Common myeloid progenitor, CD34-positive (primary cell): ENCODE data around the gene WIPF3.

Experiments
- CTCF ChIA-PET: fragments of 350-600 bp; sonication (Branson Sonifier 250); formaldehyde crosslinking; loops from one replicate; lab custom pipeline; 2021; ENCODE audit warnings: antibody characterized with exemption; lab: Charles Lee
- POLR2A ChIA-PET: fragments of 350-600 bp; sonication (Branson Sonifier 250); formaldehyde crosslinking; loops from one replicate; lab custom pipeline; 2021; ENCODE audit warnings: antibody characterized with exemption; lab: Charles Lee
- DNase-seq, 3 donors: peaks; one replicate each; pipeline versions ENCODE4 v3.0.0 to v3.0.0-alpha.2; 2013
- H3K27ac ChIP-seq, 2 experiments: 1 replicate in 1 of 2; 2 replicates in 1 of 2; pipeline ENCODE4 v1.7.0; 2013; ENCODE audit warnings: inconsistent platforms in 2 of 2, low read length in 2 of 2, mild to moderate bottlenecking in 2 of 2, low read depth in 1 of 2, moderate library complexity in 1 of 2; ENCODE audit not compliant: severe bottlenecking in 2 of 2, insufficient read depth in 1 of 2, poor library complexity in 1 of 2
- H3K27me3 ChIP-seq, 5 experiments: replicated peaks in 2 of 5; 1 replicate in 3 of 5; 2 replicates in 2 of 5; pipeline versions ENCODE4 v1.6.1 to v1.7.0; 2013; ENCODE audit warnings: low read length in 4 of 5, mild to moderate bottlenecking in 2 of 5, moderate library complexity in 2 of 5, inconsistent platforms in 1 of 5; ENCODE audit not compliant: insufficient read depth in 5 of 5, control insufficient read depth in 4 of 5
- H3K36me3 ChIP-seq, 4 experiments: 1 replicate in 2 of 4; 2 replicates in 2 of 4; pipeline versions ENCODE4 v1.6.1 to v1.7.0; 2013; ENCODE audit warnings: low read length in 3 of 4, control low read depth in 1 of 4, mild to moderate bottlenecking in 1 of 4; ENCODE audit not compliant: control insufficient read depth in 4 of 4, insufficient read depth in 4 of 4
- H3K4me1 ChIP-seq, 4 experiments: 1 replicate in 3 of 4; 2 replicates in 1 of 4; pipeline versions ENCODE4 v1.6.1 to v1.7.1; 2013; ENCODE audit warnings: low read length in 3 of 4, mild to moderate bottlenecking in 3 of 4, control low read depth in 1 of 4, inconsistent platforms in 1 of 4, moderate library complexity in 1 of 4; ENCODE audit not compliant: control insufficient read depth in 4 of 4, insufficient read depth in 4 of 4; ENCODE audit errors: control extremely low read depth in 1 of 4
- H3K4me3 ChIP-seq, 7 experiments: 1 replicate in 4 of 7; 2 replicates in 3 of 7; pipeline versions ENCODE4 v1.5.1 to v1.7.0; 2013; ENCODE audit warnings: mild to moderate bottlenecking in 7 of 7, low read length in 6 of 7, moderate library complexity in 6 of 7, inconsistent platforms in 2 of 7, low read depth in 2 of 7, control low read depth in 1 of 7; ENCODE audit not compliant: insufficient read depth in 4 of 7, control insufficient read depth in 1 of 7; ENCODE audit errors: extremely low read depth in 1 of 7
- H3K9me3 ChIP-seq, 5 experiments: 1 replicate in 4 of 5; 2 replicates in 1 of 5; pipeline versions ENCODE4 v1.6.1 to v1.7.1; 2013; ENCODE audit warnings: low read length in 4 of 5, mild to moderate bottlenecking in 2 of 5, inconsistent platforms in 1 of 5, low read depth in 1 of 5, moderate library complexity in 1 of 5; ENCODE audit not compliant: control insufficient read depth in 4 of 5, insufficient read depth in 2 of 5; ENCODE audit errors: control extremely low read depth in 1 of 5
- WGBS: methylation state at CpG from one replicate; pipeline ENCODE4 v1.1.5; 2013; ENCODE audit not compliant: insufficient coverage; 5-methylcytosine and 5-hydroxymethylcytosine counted together

WIPF3 gene

DNA sequence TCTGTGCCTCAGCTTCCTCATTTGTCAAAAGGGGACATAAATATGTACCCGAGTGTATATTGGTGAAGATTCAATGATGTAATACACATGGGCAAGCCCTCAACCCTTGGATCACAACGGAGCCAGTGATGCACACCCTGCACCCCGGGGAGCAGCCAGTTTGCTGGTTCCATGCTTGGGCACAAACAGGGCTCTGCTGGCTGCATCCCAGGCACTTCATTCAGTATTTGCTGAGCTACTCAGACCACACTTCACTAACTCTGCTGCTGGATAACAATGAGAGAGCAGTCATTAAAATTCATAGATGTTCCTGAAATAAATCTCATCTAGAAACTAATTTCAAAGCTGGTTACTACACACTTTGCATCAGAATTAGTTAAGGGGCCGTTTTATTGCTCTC lies 111.3 kb downstream of the WIPF3 start:
- 90% methylated on average over 2 of the region's 4 CpGs for WGBS
- no peaks in the 10 kb centered on the region for H3K27me3 ChIP-seq
- H3K4me1 ChIP-seq = peaks cover 0 to 6% (median 3%) of the 10 kb centered on the region in 4 experiments
- DNase-seq = no peak
- H3K27ac ChIP-seq = no peak overlapping the region
- no peak overlapping the region for H3K4me3 ChIP-seq
- ChIA-PET POLR2A (no interaction called here), CTCF (interaction anchor here (1.2 to 2.2 kb wide), 4 partner anchors 9 to 170 kb away, joined by 3 to 12 read pairs (median 5); no protein-coding TSS in a partner anchor)
- H3K36me3 ChIP-seq = peaks cover 3 to 29% (median 12%) of the 10 kb centered on the region in 4 experiments
- no peaks in the 10 kb centered on the region for H3K9me3 ChIP-seq

GRCh38 chr7:29918850-29919249 lies 112.5 kb downstream of the WIPF3 start:
- no peak for DNase-seq
- ChIA-PET POLR2A (no interaction called here), CTCF (interaction anchor here (1.5 to 2.2 kb wide), 3 partner anchors 10 to 40 kb away, joined by 3 to 12 read pairs (median 5); no protein-coding TSS in a partner anchor)
- no peak overlapping the region for H3K4me3 ChIP-seq
- no peaks in the 10 kb centered on the region for H3K9me3 ChIP-seq
- peaks cover 0 to 6% (median 3%) of the 10 kb centered on the region in 4 experiments for H3K4me1 ChIP-seq
- WGBS = 98% methylated on average over 4 of the region's 4 CpGs
- no peaks in the 10 kb centered on the region for H3K27me3 ChIP-seq
- peaks cover 6 to 40% (median 19%) of the 10 kb centered on the region in 4 experiments for H3K36me3 ChIP-seq
- H3K27ac ChIP-seq = no peak overlapping the region

GRCh38 chr7:29919790-29920189 lies 113.5 kb downstream of the WIPF3 start:
- no peak overlapping the region for H3K27ac ChIP-seq
- no peak for DNase-seq
- peaks cover 6 to 46% (median 25%) of the 10 kb centered on the region in 4 experiments for H3K36me3 ChIP-seq
- H3K27me3 ChIP-seq = no peaks in the 10 kb centered on the region
- no peaks in the 10 kb centered on the region for H3K9me3 ChIP-seq
- H3K4me3 ChIP-seq = no peak overlapping the region
- POLR2A ChIA-PET = no interaction called here
- WGBS = 83% methylated on average over 1 of the region's 5 CpGs
- peaks cover 0 to 6% (median 3%) of the 10 kb centered on the region in 4 experiments for H3K4me1 ChIP-seq
- CTCF ChIA-PET = interaction anchor here (1.5 to 7.8 kb wide), 10 partner anchors 11 to 644 kb away, joined by 4 to 119 read pairs (median 8); no protein-coding TSS in a partner anchor

GRCh38 chr7:29920491-29920890 lies 114.2 kb downstream of the WIPF3 start:
- Histone ChIP-seq H3K4me1 (peaks cover 0 to 5% (median 2%) of the 10 kb centered on the region in 4 experiments), H3K36me3 (peaks cover 6 to 48% (median 27%) of the 10 kb centered on the region in 4 experiments), H3K27me3 (no peaks in the 10 kb centered on the region), H3K4me3 (no peak overlapping the region), H3K9me3 (no peaks in the 10 kb centered on the region), H3K27ac (no peak overlapping the region)
- DNase-seq = no peak
- POLR2A ChIA-PET = no interaction called here
- CTCF ChIA-PET = interaction anchor here (0.7 to 7.8 kb wide), 20 partner anchors 12 to 643 kb away, joined by 3 to 119 read pairs (median 6); no protein-coding TSS in a partner anchor
- 100% methylated on average over 2 of the region's 5 CpGs for WGBS

GRCh38 chr7:29921404-29922010 lies 115.2 kb downstream of the WIPF3 start:
- DNase-seq = peak; percentile 73 to 80 (median 75)
- no peak overlapping the region for H3K4me3 ChIP-seq
- no peak overlapping the region for H3K27ac ChIP-seq
- CTCF ChIA-PET = interaction anchor here (0.6 to 7.8 kb wide), 30 partner anchors 9 to 642 kb away, joined by 3 to 119 read pairs (median 4); no protein-coding TSS in a partner anchor
- H3K36me3 ChIP-seq = peaks cover 6 to 53% (median 30%) of the 10 kb centered on the region in 4 experiments
- 86% methylated on average over 1 of the region's 4 CpGs for WGBS
- H3K27me3 ChIP-seq = no peaks in the 10 kb centered on the region
- no peaks in the 10 kb centered on the region for H3K9me3 ChIP-seq
- H3K4me1 ChIP-seq = no peaks in the 10 kb centered on the region
- POLR2A ChIA-PET = interaction anchor here (1.6 kb wide), 1 partner anchor 43 kb away, joined by 3 read pairs; no protein-coding TSS in a partner anchor

DNA sequence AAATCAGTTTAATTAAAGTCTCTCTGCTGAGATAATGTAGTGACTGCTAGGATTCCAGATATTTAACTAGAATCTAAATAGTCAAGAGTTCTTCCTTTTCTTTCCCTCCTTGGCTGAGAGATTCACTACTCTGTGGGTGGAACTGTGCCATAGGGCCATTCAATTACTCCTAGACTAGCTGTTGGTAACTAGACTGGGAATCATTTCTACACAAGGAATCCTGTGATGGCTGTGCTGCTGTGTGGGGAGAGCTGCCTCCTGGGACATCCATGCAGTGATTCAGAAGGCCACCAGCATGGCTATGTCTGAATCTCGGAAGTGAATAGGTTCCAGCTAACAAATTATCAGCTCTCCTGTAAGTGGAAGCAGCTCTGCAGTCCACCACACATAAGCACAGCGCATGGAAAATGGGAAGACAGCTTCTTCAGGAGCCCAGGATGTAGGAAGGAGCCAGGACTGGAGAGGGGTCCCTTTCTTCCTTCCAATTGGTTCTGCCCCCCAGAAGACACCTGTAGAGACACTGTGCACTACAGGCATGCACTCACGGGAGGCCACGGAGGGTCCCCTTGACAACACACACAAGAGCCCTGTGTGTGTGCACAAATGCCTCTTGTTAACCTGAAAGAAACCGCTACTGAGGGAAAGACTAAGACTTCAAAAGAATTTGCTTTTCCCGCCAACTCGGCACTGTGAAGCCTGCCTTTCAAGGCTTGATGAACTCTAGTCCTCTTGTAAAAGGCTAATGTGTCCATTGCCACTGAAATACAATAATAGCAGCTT lies 116.8 kb downstream of the WIPF3 start:
- CTCF ChIA-PET = interaction anchor here (0.6 to 7.8 kb wide), 14 partner anchors 9 to 176 kb away, joined by 3 to 119 read pairs (median 11); no protein-coding TSS in a partner anchor
- WGBS = 79% methylated on average over 6 of the region's 7 CpGs
- Histone ChIP-seq H3K27ac (no peak overlapping the region), H3K4me1 (no peaks in the 10 kb centered on the region), H3K36me3 (peaks cover 6 to 62% (median 32%) of the 10 kb centered on the region in 4 experiments), H3K27me3 (no peaks in the 10 kb centered on the region), H3K9me3 (no peaks in the 10 kb centered on the region), H3K4me3 (no peak overlapping the region)
- POLR2A ChIA-PET = no interaction called here
- DNase-seq = no peak
